Activated CD4-positive, alpha-beta memory T cell treated with anti-CD3 and anti-CD28 coated beads, Interleukin-2, amount 10 ng/mL, durations not matched to agents 7 days and 5 days (primary cell): ENCODE measurements around the gene LRRC37B. TPM values are rescaled to one million over a fixed set of nuclear protein-coding genes. Genes with fewer than 3 reads are reported as not detected.
"Not testable (repeated sequence)": the region's sequence is repeated elsewhere in the genome, so short reads cannot be mapped to it uniquely, and the experiment has no call there.

Experiments
- CTCF ChIA-PET: fragments of 350-600 bp; sonication (Branson Sonifier 250); formaldehyde crosslinking; loops from one replicate; lab custom pipeline; 2021; ENCODE audit warnings: antibody characterized with exemption, inconsistent platforms; lab: Charles Lee
- POLR2A ChIA-PET: fragments of 350-600 bp; sonication (Branson Sonifier 250); formaldehyde crosslinking; loops from one replicate; lab custom pipeline; 2021; ENCODE audit warnings: antibody characterized with exemption; lab: Charles Lee
- DNase-seq: peaks from one replicate; pipeline ENCODE4 v3.0.0-alpha.2; 2020
- H3K27ac Mint-ChIP-seq: one replicate; pipeline ENCODE4 v1.8.0; 2021; ENCODE audit warnings: mild to moderate bottlenecking, mixed read lengths
- H3K27me3 Mint-ChIP-seq: one replicate; pipeline ENCODE4 v1.8.0; 2021; ENCODE audit warnings: mixed read lengths
- H3K36me3 Mint-ChIP-seq: one replicate; pipeline ENCODE4 v1.8.0; 2021; ENCODE audit warnings: low read depth, mixed read lengths
- H3K4me1 Mint-ChIP-seq: one replicate; pipeline ENCODE4 v1.8.0; 2021; ENCODE audit warnings: mixed read lengths
- H3K4me3 Mint-ChIP-seq: one replicate; pipeline ENCODE4 v1.8.0; 2021; ENCODE audit warnings: mild to moderate bottlenecking, mixed read lengths
- H3K9me3 Mint-ChIP-seq: one replicate; pipeline ENCODE4 v1.8.0; 2021; ENCODE audit warnings: mixed read lengths
- total RNA-seq, 2 experiments: library from RNA; stranded (reverse); gene quantifications; one replicate each; pipeline ENCODE4 v1.2.3, GENCODE V29; 2021

LRRC37B gene
- total RNA-seq, result 10 to 100 TPM; 41.1 to 44.9 TPM

- peak; percentile 90 for DNase-seq
- Mint-ChIP-seq H3K27ac (peak within 1 kb of the TSS; percentile 82), H3K9me3 (no peaks in the 10 kb centered on the region), H3K4me1 (peaks cover 32% of the 10 kb centered on the region), H3K36me3 (peaks cover 24% of the 10 kb centered on the region), H3K27me3 (no peaks in the 10 kb centered on the region), H3K4me3 (peak within 1 kb of the TSS; percentile 84)
- CTCF ChIA-PET, result interaction anchor here (0.6 to 7.5 kb wide), 18 partner anchors 9 to 344 kb away, joined by 3 to 98 read pairs (median 4); partner anchors contain the start of genes RHOT1, SUZ12 and UTP6
- POLR2A ChIA-PET, result interaction anchor here (0.6 to 4.3 kb wide), 14 partner anchors 9 to 439 kb away, joined by 3 to 47 read pairs (median 6); partner anchors contain the start of genes RHOT1 and UTP6
Measured at GRCh38 chr17:32006957-32007462, at the start of gene LRRC37B. Gene LRRC37B, plus strand, starts transcription at chr17:32007383. Its CDS starts 14,010 bp downstream, at chr17:32021393.

DNA sequence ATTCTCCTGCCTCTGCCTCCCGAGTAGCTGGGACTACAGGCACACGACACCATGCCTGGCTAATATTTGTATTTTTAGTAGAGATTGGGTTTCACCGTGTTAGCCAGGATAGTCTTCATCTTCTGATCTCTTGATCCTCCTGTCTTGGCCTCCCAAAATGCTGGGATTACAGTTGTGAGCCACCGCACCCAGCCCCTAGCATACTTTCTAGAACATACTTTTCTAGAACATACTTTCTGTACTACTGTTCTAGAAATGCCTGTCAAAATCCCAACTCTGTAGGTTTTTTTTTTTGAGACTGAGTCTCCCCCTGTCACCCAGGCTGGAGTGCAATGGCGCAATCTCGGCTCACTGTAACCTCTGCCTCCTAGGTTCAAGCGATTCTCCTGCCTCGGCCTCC is 43.1 kb upstream of the LRRC37B start:
- DNase-seq, POLR2A ChIA-PET, H3K27me3 Mint-ChIP-seq, CTCF ChIA-PET, H3K4me1 Mint-ChIP-seq, H3K9me3 Mint-ChIP-seq, H3K4me3 Mint-ChIP-seq, H3K27ac Mint-ChIP-seq: not testable (repeated sequence)
- H3K36me3 Mint-ChIP-seq, result peaks cover 46% of the 10 kb centered on the region

- ChIA-PET CTCF (interaction anchor here (1.1 to 1.2 kb wide), 2 partner anchors 171 to 172 kb away, joined by 3 to 5 read pairs; no protein-coding TSS in a partner anchor), POLR2A (no interaction called here)
- DNase-seq, result no peak
- no peaks in the 10 kb centered on the region for H3K9me3 Mint-ChIP-seq
- H3K27me3 Mint-ChIP-seq, result no peaks in the 10 kb centered on the region
- H3K4me3 Mint-ChIP-seq, result no peak overlapping the region
- peaks cover 2% of the 10 kb centered on the region for H3K4me1 Mint-ChIP-seq
- H3K36me3 Mint-ChIP-seq, result peaks cover 33% of the 10 kb centered on the region
- H3K27ac Mint-ChIP-seq, result no peak overlapping the region
Measured at GRCh38 chr17:31967648-31968047, 39.5 kb upstream of the LRRC37B start.

GRCh38 chr17:31970416-31970815 is 36.8 kb upstream of the LRRC37B start:
- H3K27ac Mint-ChIP-seq, H3K27me3 Mint-ChIP-seq, H3K9me3 Mint-ChIP-seq, DNase-seq, H3K4me1 Mint-ChIP-seq, H3K4me3 Mint-ChIP-seq, POLR2A ChIA-PET, CTCF ChIA-PET: not testable (repeated sequence)
- peaks cover 38% of the 10 kb centered on the region for H3K36me3 Mint-ChIP-seq

DNA sequence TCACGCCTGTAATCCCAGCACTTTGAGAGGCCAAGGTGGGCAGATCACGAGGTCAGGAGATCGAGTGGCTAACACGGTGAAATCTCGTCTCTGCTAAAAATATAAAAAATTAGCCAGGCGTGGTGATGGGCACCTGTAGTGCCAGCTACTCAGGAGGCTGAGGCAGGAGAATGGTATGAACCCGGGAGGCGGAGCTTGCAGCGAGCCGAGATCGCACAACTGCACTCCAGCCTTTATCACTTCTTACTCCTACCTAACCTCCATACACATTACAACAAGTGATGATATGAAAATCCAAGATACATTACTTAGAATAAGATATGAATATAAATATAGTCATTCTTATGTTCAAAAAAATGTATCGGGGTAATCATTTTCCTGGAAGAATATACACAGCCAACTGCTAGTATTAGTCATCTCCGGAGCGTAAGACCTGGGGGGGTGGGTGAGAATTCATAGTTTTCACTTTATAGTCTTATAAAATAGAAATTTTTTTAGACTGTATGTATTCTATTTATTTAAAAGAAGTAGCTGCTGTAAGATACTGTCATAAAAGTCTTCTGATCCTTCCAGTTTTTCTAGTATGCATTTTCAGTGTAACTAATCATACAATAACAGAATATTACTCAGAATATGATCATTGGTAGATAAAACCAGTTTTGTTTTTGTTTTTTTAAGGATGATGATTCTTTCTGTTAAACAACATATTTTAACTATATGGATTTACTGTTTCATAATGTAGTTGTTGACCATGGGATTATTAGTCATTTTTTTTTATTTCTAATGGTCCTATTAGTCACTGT is 32.7 kb upstream of the LRRC37B start:
- H3K4me3 Mint-ChIP-seq, CTCF ChIA-PET, H3K27me3 Mint-ChIP-seq: not testable (repeated sequence)

DNA sequence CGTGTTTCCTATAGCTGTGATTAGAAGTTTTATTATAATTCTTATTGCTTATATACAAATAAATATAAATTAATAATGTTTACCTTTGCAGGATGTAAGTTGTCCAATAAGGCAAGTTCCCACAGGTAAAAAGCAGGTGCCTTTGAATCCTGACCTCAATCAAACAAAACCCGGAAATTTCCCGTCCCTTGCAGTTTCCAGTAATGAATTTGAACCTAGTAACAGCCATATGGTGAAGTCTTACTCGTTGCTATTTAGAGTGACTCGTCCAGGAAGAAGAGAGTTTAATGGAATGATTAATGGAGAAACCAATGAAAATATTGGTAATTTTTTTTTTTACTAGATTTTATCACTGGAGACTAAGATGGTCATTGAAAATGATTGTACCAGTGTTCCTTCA is 31.8 kb upstream of the LRRC37B start:
- H3K27me3 Mint-ChIP-seq, CTCF ChIA-PET, POLR2A ChIA-PET, H3K9me3 Mint-ChIP-seq, H3K4me3 Mint-ChIP-seq, H3K27ac Mint-ChIP-seq, DNase-seq, H3K4me1 Mint-ChIP-seq: not testable (repeated sequence)
- peaks cover 38% of the 10 kb centered on the region for H3K36me3 Mint-ChIP-seq

More for the DNA sequence above, 32.7 kb upstream of the LRRC37B start:
- H3K4me1 Mint-ChIP-seq, POLR2A ChIA-PET, DNase-seq, H3K9me3 Mint-ChIP-seq: not testable (repeated sequence)
- H3K36me3 Mint-ChIP-seq, result peaks cover 37% of the 10 kb centered on the region
- H3K27ac Mint-ChIP-seq, result peak overlapping the region; percentile 44

- H3K27me3 Mint-ChIP-seq, POLR2A ChIA-PET, H3K27ac Mint-ChIP-seq, H3K4me3 Mint-ChIP-seq, DNase-seq, H3K9me3 Mint-ChIP-seq, H3K4me1 Mint-ChIP-seq, CTCF ChIA-PET: not testable (repeated sequence)
- H3K36me3 Mint-ChIP-seq, result peaks cover 51% of the 10 kb centered on the region
Measured at GRCh38 chr17:31991821-31992220, 15.4 kb upstream of the LRRC37B start.

- CTCF ChIA-PET, result interaction anchor here (2.0 kb wide), 1 partner anchor 10 kb away, joined by 12 read pairs; the partner anchor contains the start of gene LRRC37B
- Mint-ChIP-seq H3K27ac (no peak overlapping the region), H3K36me3 (peaks cover 54% of the 10 kb centered on the region), H3K9me3 (no peaks in the 10 kb centered on the region), H3K4me3 (no peak overlapping the region), H3K4me1 (no peaks in the 10 kb centered on the region), H3K27me3 (no peaks in the 10 kb centered on the region)
- no peak for DNase-seq
- POLR2A ChIA-PET, result interaction anchor here (0.8 to 2.2 kb wide), 2 partner anchors 10 to 357 kb away, joined by 3 to 13 read pairs; partner anchors contain the start of gene LRRC37B
Measured at GRCh38 chr17:31997005-31997404, 10.2 kb upstream of the LRRC37B start.

DNA sequence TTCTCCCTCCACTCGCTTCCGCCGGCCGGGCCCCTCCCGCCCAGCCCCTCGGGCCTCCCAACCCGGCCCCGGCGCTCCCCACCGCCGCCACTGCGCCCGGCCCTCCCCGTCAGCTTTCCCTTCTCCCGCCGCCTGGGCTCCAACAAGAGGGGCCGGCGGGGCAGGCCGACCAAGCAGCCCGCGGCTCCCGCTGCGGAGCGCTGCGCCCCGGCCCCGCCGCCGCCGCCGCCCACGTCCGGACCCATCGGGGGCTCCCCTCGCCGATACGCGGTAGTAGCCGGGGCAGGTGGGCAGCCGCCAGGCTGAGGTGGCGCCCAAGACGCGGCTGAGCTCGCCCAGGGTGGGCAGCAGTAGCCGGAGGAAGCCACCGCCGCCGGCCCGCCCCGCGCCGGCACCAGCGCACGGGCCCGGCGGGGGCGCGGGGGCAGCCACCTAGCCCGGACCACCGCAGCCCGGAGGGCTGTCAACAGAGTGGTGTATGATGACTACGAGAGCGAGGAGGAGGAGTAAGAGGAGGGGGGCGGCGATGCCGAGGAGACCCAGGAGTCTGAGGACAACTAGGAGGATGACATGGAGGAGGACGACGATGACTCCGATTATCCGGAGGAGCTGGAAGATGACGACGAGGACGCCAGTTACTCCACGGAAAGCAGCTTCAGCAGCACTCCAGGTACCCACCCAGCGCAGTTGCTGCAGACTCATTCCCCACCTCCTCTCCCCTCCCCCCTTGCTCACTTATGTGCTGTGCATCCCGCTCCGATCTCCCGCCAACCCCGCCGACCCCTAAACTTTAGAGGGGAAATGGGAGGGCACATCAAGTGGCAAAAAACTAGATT is 498 bp downstream of the LRRC37B start:
- H3K4me1 Mint-ChIP-seq, result peaks cover 37% of the 10 kb centered on the region
- H3K4me3 Mint-ChIP-seq, result peak overlapping the region; percentile 84
- H3K36me3 Mint-ChIP-seq, result peaks cover 26% of the 10 kb centered on the region
- peak; percentile 51 for DNase-seq
- H3K9me3 Mint-ChIP-seq, result no peaks in the 10 kb centered on the region
- H3K27me3 Mint-ChIP-seq, result no peaks in the 10 kb centered on the region
- peak overlapping the region; percentile 82 for H3K27ac Mint-ChIP-seq
- POLR2A ChIA-PET, result interaction anchor here (0.9 to 4.3 kb wide), 15 partner anchors 9 to 479 kb away, joined by 3 to 47 read pairs (median 5); partner anchors contain the start of genes CDK5R1, RHOT1 and UTP6
- CTCF ChIA-PET, result interaction anchor here (0.6 to 7.5 kb wide), 17 partner anchors 9 to 1076 kb away, joined by 3 to 98 read pairs (median 5); partner anchors contain the start of genes RHOT1, SUZ12 and UTP6

GRCh38 chr17:32009262-32009542 is 2.0 kb downstream of the LRRC37B start:
- Mint-ChIP-seq H3K36me3 (peaks cover 34% of the 10 kb centered on the region), H3K27me3 (no peaks in the 10 kb centered on the region), H3K4me1 (peaks cover 43% of the 10 kb centered on the region), H3K9me3 (no peaks in the 10 kb centered on the region), H3K4me3 (peak overlapping the region; percentile 84), H3K27ac (peak overlapping the region; percentile 81)
- ChIA-PET POLR2A (interaction anchor here (2.9 to 4.3 kb wide), 3 partner anchors 107 to 131 kb away, joined by 12 to 47 read pairs (median 15); partner anchors contain the start of genes RHOT1 and UTP6), CTCF (interaction anchor here (7.5 kb wide), 1 partner anchor 130 kb away, joined by 98 read pairs; the partner anchor contains the start of gene RHOT1)
- DNase-seq, result no peak

DNA sequence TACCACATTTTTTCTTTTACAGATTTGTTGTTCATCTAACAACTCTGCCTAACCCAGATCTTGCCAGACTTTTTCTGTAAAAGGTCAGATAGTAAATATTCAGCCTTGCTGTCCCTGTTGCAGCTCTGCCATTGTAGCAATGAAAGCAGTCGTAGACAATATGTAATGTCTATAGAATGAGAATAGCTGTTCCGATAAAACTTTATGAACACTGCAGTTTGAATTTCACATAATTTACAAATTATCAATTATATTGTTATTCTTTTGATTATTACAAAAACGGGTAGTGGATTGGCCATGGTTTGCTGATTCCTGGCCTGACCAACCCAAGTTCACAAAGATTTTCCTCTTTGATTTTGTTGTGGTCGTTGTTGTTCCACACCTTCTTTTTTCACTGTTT is 2.9 kb downstream of the LRRC37B start:
- Mint-ChIP-seq H3K27me3 (no peaks in the 10 kb centered on the region), H3K9me3 (no peaks in the 10 kb centered on the region), H3K36me3 (peaks cover 36% of the 10 kb centered on the region), H3K4me3 (peak overlapping the region; percentile 84), H3K4me1 (peaks cover 43% of the 10 kb centered on the region), H3K27ac (no peak overlapping the region)
- ChIA-PET CTCF (interaction anchor here (7.5 kb wide), 1 partner anchor 129 kb away, joined by 98 read pairs; the partner anchor contains the start of gene RHOT1), POLR2A (interaction anchor here (4.3 kb wide), 1 partner anchor 130 kb away, joined by 47 read pairs; the partner anchor contains the start of gene RHOT1)
- DNase-seq, result no peak

DNA sequence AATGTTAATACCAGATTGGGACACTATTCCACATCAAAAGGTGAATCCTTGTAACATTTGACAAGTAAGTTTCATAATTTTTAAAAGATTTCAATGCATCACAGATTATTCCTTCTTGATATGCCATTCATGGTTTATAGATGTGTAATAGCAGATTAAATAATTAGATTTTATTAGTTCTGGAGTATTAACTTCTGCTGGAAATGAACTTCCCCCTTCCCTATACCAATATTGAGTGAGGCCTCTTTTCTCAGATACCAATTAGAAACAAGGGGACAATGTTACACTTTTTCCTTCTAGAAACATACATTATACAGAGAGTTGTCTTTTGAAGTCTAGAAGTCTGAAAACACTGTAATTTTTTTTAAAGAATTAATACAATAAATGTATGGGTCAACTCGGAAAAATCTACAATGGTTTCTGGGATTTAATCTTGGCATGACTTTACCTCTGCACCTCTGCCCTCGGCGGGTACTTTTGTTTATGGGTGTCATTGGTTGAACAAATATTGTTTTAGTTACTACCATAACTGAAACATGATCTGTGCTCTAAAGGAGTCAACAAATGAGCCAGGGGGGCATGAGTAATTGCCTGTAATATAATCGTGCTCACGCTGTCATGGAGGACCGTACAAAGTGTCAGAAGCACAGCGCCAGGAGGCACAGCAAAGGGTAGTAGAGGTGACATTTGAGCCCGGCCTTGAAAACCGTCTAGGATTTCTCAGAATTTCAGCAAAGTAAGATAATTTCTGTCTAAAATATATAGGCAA is 8.2 kb downstream of the LRRC37B start:
- Mint-ChIP-seq H3K27me3 (no peaks in the 10 kb centered on the region), H3K4me1 (peaks cover 58% of the 10 kb centered on the region), H3K36me3 (peaks cover 45% of the 10 kb centered on the region), H3K4me3 (no peak overlapping the region), H3K9me3 (no peaks in the 10 kb centered on the region), H3K27ac (no peak overlapping the region)
- DNase-seq, result no peak
- POLR2A ChIA-PET, result no interaction called here
- CTCF ChIA-PET, result interaction anchor here (1.0 kb wide), 1 partner anchor 8 kb away, joined by 6 read pairs; the partner anchor contains the start of gene LRRC37B
